ENCODE data around the gene PDE1C.
A peak's percentile ranks its signal among the peaks of the same experiment; 100 is the strongest.

The PDE1C gene

DNA sequence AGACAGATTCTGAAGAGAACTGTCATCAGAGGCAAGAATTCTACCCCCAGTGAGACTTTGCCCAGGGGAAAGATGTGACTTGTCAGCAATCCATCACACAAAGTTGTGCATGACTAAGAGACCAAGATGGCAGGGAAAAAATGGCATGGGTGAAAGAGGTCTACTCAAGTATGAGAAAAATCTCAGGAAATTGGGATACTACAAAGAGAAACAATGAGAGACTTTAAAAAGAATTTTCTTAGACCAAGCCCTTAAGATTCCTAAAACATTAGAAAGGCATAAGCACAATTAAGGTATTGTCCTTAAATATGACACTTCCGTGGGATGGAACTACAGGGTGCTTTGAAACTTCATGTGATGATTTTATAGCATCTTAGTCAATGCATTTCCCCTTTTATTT is 45.6 kb upstream of the PDE1C start:
- no peaks in the 10 kb centered on the region for H3K27me3 ChIP-seq (ENCODE audit: insufficient read depth, poor library complexity, severe bottlenecking)
- no peak for DNase-seq (ENCODE audit: low spot score)
- peak overlapping the region; percentile 26 for H3K27ac ChIP-seq (ENCODE audit: poor library complexity, severe bottlenecking)
- H3K4me3 ChIP-seq (ENCODE audit: severe bottlenecking) = no peak overlapping the region
- H3K36me3 ChIP-seq (ENCODE audit: low read depth) = no peaks in the 10 kb centered on the region
- TF ChIP-seq, protein P1, sequence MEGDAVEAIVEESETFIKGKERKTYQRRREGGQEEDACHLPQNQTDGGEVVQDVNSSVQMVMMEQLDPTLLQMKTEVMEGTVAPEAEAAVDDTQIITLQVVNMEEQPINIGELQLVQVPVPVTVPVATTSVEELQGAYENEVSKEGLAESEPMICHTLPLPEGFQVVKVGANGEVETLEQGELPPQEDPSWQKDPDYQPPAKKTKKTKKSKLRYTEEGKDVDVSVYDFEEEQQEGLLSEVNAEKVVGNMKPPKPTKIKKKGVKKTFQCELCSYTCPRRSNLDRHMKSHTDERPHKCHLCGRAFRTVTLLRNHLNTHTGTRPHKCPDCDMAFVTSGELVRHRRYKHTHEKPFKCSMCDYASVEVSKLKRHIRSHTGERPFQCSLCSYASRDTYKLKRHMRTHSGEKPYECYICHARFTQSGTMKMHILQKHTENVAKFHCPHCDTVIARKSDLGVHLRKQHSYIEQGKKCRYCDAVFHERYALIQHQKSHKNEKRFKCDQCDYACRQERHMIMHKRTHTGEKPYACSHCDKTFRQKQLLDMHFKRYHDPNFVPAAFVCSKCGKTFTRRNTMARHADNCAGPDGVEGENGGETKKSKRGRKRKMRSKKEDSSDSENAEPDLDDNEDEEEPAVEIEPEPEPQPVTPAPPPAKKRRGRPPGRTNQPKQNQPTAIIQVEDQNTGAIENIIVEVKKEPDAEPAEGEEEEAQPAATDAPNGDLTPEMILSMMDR (IDR thresholded peaks at IDR 0.05; ENCODE audit: poor library complexity, severe bottlenecking) = no peak
- peak; percentile 29; the same call in 2 of the 3 replicates for ATAC-seq (ENCODE audit: low read depth)
- H3K4me1 ChIP-seq (ENCODE audit: insufficient read depth, poor library complexity, severe bottlenecking) = peaks cover 3% of the 10 kb centered on the region
- H3K9me3 ChIP-seq (ENCODE audit: severe bottlenecking) = no peaks in the 10 kb centered on the region

DNA sequence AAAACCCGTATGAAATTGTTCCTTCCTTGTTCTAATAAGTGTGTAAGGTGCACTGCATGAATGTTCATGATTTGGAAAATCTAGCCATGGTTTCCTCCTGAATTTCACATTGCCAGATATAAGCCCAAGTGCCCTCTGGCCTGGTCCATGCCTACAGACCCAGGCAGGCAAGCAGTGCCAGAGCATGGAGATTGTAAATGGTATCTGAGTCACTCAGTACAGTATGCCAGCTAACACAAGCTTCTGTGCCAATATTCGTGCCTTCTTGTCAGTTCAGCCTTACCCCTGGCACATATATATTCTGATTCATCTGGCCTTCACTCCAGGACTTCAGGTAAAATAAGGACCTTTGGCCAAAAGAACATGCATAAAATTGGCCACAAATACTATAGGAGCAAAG is 38.4 kb upstream of the PDE1C start:
- ATAC-seq (ENCODE audit: low read depth) = peak; percentile 78
- no peak for DNase-seq (ENCODE audit: low spot score)
- H3K9me3 ChIP-seq (ENCODE audit: severe bottlenecking) = no peaks in the 10 kb centered on the region
- no peaks in the 10 kb centered on the region for H3K4me1 ChIP-seq (ENCODE audit: insufficient read depth, poor library complexity, severe bottlenecking)
- no peak overlapping the region for H3K4me3 ChIP-seq (ENCODE audit: severe bottlenecking)
- peak overlapping the region; percentile 15 for H3K27ac ChIP-seq (ENCODE audit: poor library complexity, severe bottlenecking)
- H3K36me3 ChIP-seq (ENCODE audit: low read depth) = no peaks in the 10 kb centered on the region
- TF ChIP-seq, protein P1 (IDR thresholded peaks at IDR 0.05; ENCODE audit: poor library complexity, severe bottlenecking) = no peak
- no peaks in the 10 kb centered on the region for H3K27me3 ChIP-seq (ENCODE audit: insufficient read depth, poor library complexity, severe bottlenecking)

DNA sequence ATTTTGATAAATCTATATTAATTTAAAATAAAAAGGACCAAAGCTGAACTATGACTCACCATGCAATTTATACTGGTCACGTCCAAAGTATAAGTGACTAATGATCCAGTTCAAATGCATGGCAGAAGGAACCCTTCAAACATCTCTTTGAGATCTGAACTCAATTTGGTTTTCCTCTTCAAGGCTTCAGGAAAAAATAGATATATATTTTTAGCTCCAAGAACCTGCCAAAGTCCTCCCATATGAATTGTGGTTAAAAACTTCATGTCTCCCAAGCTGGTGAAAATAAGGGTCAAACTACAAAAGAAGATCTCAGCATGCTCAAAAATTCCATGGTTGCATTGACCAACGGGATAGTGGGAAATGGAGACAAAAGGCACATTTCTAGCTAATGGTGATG is 34.6 kb upstream of the PDE1C start:
- no peaks in the 10 kb centered on the region for H3K9me3 ChIP-seq (ENCODE audit: severe bottlenecking)
- no peaks in the 10 kb centered on the region for H3K27me3 ChIP-seq (ENCODE audit: insufficient read depth, poor library complexity, severe bottlenecking)
- H3K4me3 ChIP-seq (ENCODE audit: severe bottlenecking) = no peak overlapping the region
- ATAC-seq (ENCODE audit: low read depth) = no peak
- DNase-seq (ENCODE audit: low spot score) = no peak
- no peaks in the 10 kb centered on the region for H3K4me1 ChIP-seq (ENCODE audit: insufficient read depth, poor library complexity, severe bottlenecking)
- H3K27ac ChIP-seq (ENCODE audit: poor library complexity, severe bottlenecking) = no peak overlapping the region
- H3K36me3 ChIP-seq (ENCODE audit: low read depth) = no peaks in the 10 kb centered on the region
- TF ChIP-seq, protein P1 (IDR thresholded peaks at IDR 0.05; ENCODE audit: poor library complexity, severe bottlenecking) = no peak

DNA sequence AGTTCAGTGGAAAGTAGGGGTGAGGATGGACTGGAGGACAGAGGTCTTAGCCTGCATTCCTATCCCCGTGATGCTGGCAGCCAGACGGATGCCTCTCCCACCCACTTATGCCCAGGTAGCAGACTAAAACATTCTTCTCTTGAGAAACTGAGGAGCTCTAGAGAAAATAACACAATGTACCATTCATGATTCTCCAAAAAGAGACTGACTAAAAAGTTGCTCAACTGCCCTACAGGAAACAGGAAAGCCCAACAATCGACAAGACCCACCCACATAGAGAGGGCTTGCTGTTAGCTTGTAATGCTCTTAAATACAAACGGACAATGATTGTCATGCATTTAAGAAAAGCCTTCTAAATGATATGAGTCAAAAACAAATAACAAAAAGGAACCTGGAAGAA is 33.2 kb upstream of the PDE1C start:
- H3K27ac ChIP-seq (ENCODE audit: poor library complexity, severe bottlenecking) = no peak overlapping the region
- no peaks in the 10 kb centered on the region for H3K36me3 ChIP-seq (ENCODE audit: low read depth)
- no peaks in the 10 kb centered on the region for H3K4me1 ChIP-seq (ENCODE audit: insufficient read depth, poor library complexity, severe bottlenecking)
- no peak overlapping the region for H3K4me3 ChIP-seq (ENCODE audit: severe bottlenecking)
- TF ChIP-seq, protein P1 (IDR thresholded peaks at IDR 0.05; ENCODE audit: poor library complexity, severe bottlenecking) = no peak
- no peaks in the 10 kb centered on the region for H3K9me3 ChIP-seq (ENCODE audit: severe bottlenecking)
- H3K27me3 ChIP-seq (ENCODE audit: insufficient read depth, poor library complexity, severe bottlenecking) = no peaks in the 10 kb centered on the region
- ATAC-seq (ENCODE audit: low read depth) (no peak), DNase-seq (ENCODE audit: low spot score) (no peak)

DNA sequence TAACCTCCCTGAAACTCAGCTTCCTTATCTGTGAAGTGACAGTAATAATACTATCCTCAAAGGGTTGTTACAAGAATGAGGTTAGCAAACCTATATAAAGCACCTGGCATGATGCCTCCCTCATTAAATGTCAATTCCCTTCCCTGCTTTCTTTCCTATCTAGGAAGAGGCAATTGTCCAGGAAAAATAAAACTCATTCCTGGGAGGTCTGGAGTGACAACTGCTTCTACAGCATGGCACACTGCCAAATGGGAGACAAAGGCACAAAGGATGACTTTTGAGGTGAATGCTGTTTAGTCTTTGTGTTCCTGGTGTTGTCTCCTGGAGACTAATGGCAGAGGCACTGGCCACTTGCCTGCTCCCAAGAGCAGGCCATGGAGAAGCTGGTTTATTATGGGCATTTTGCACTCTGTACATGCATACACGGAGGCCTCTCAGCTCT is 32.2 kb upstream of the PDE1C start:
- ATAC-seq (ENCODE audit: low read depth) (no peak), DNase-seq (ENCODE audit: low spot score) (no peak)
- Histone ChIP-seq H3K27ac (ENCODE audit: poor library complexity, severe bottlenecking) (no peak overlapping the region), H3K27me3 (ENCODE audit: insufficient read depth, poor library complexity, severe bottlenecking) (no peaks in the 10 kb centered on the region), H3K9me3 (ENCODE audit: severe bottlenecking) (no peaks in the 10 kb centered on the region), H3K4me1 (ENCODE audit: insufficient read depth, poor library complexity, severe bottlenecking) (no peaks in the 10 kb centered on the region), H3K36me3 (ENCODE audit: low read depth) (no peaks in the 10 kb centered on the region), H3K4me3 (ENCODE audit: severe bottlenecking) (no peak overlapping the region)
- TF ChIP-seq, protein P1 (IDR thresholded peaks at IDR 0.05; ENCODE audit: poor library complexity, severe bottlenecking) = no peak

Data from RWPE2 (cell line).